Memory B cell (primary cell): ENCODE results near the gene PHF14.
A peak's percentile ranks its signal among the peaks of the same experiment; 100 is the strongest.
"Not testable (repeated sequence)": the region's sequence is repeated elsewhere in the genome, so short reads cannot be mapped to it uniquely, and the experiment has no call there.

Experiments
- ATAC-seq: fragments of 150-1000 bp; cut with Tn5 transposase; 2 replicates; pipeline ENCODE4 v1.10.0; 2021; ENCODE audit warnings: low read depth, mild to moderate bottlenecking, moderate library complexity
- DNase-seq, 2 donors: peaks; one replicate each; pipeline ENCODE4 v3.0.0; 2022; ENCODE audit warnings: low spot score in 2 of 2
- H3K27ac Mint-ChIP-seq: one replicate; pipeline ENCODE4 v1.8.0; 2022; ENCODE audit warnings: mild to moderate bottlenecking, moderate library complexity, mixed read lengths
- H3K27me3 Mint-ChIP-seq: one replicate; pipeline ENCODE4 v1.8.0; 2022; ENCODE audit warnings: mixed read lengths
- H3K36me3 Mint-ChIP-seq: one replicate; pipeline ENCODE4 v1.8.0; 2022; ENCODE audit warnings: mild to moderate bottlenecking, mixed read lengths
- H3K4me1 Mint-ChIP-seq: one replicate; pipeline ENCODE4 v1.8.0; 2022; ENCODE audit warnings: mixed read lengths
- H3K4me3 Mint-ChIP-seq: one replicate; pipeline ENCODE4 v1.8.0; 2022; ENCODE audit warnings: mild to moderate bottlenecking, moderate library complexity, mixed read lengths
- H3K9me3 Mint-ChIP-seq: one replicate; pipeline ENCODE4 v1.8.0; 2022; ENCODE audit warnings: mixed read lengths

The PHF14 gene, protein sequence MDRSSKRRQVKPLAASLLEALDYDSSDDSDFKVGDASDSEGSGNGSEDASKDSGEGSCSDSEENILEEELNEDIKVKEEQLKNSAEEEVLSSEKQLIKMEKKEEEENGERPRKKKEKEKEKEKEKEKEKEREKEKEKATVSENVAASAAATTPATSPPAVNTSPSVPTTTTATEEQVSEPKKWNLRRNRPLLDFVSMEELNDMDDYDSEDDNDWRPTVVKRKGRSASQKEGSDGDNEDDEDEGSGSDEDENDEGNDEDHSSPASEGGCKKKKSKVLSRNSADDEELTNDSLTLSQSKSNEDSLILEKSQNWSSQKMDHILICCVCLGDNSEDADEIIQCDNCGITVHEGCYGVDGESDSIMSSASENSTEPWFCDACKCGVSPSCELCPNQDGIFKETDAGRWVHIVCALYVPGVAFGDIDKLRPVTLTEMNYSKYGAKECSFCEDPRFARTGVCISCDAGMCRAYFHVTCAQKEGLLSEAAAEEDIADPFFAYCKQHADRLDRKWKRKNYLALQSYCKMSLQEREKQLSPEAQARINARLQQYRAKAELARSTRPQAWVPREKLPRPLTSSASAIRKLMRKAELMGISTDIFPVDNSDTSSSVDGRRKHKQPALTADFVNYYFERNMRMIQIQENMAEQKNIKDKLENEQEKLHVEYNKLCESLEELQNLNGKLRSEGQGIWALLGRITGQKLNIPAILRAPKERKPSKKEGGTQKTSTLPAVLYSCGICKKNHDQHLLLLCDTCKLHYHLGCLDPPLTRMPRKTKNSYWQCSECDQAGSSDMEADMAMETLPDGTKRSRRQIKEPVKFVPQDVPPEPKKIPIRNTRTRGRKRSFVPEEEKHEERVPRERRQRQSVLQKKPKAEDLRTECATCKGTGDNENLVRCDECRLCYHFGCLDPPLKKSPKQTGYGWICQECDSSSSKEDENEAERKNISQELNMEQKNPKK

GRCh38 chr7:10973061-10973941, at the start of gene PHF14:
TSS of gene PHF14 (plus strand) at chr7:10973872. CDS start at chr7:10974324, 452 bp downstream.
- Mint-ChIP-seq H3K4me1 (peaks cover 19% of the 10 kb centered on the region), H3K27me3 (peaks cover 1% of the 10 kb centered on the region), H3K9me3 (no peaks in the 10 kb centered on the region), H3K27ac (peak within 1 kb of the TSS; percentile 92), H3K4me3 (peak within 1 kb of the TSS; percentile 92), H3K36me3 (peaks cover 9% of the 10 kb centered on the region)
- peak; percentile 74 to 90 for DNase-seq
- peak; percentile 88 for ATAC-seq

GRCh38 chr7:10924370-10924769, 49.3 kb upstream of the PHF14 start:
- Mint-ChIP-seq H3K27ac (no peak overlapping the region), H3K27me3 (no peaks in the 10 kb centered on the region), H3K36me3 (no peaks in the 10 kb centered on the region), H3K4me3 (no peak overlapping the region), H3K4me1 (no peaks in the 10 kb centered on the region), H3K9me3 (no peaks in the 10 kb centered on the region)
- ATAC-seq (no peak), DNase-seq (no peak)

DNA sequence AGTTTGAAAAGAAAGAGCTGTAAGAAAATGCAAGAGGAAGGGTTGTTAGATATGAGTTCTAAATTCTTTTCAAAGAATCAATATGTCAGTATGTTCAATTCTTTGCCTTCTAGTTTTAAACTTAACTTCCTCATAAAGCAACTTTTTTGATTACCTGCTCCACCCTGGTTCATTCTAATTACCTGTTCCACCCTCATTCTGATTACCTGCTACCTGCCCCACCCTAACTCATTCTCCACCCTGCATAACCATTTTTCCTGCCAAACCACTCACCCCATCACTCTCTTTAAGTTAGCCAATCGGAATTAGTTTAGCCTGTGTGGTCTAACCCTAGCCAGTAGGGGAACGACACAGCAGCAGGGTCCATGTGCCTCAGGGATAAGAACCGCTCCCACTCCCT, 45.5 kb upstream of the PHF14 start:
- not testable (repeated sequence) for H3K27me3 Mint-ChIP-seq, ATAC-seq, DNase-seq, H3K36me3 Mint-ChIP-seq, H3K9me3 Mint-ChIP-seq, H3K27ac Mint-ChIP-seq, H3K4me1 Mint-ChIP-seq, H3K4me3 Mint-ChIP-seq

GRCh38 chr7:10930551-10930950, 43.1 kb upstream of the PHF14 start:
- Mint-ChIP-seq H3K9me3 (no peaks in the 10 kb centered on the region), H3K4me1 (peaks cover 2% of the 10 kb centered on the region), H3K27me3 (no peaks in the 10 kb centered on the region), H3K36me3 (peaks cover 1% of the 10 kb centered on the region), H3K4me3 (no peak overlapping the region), H3K27ac (no peak overlapping the region)
- ATAC-seq (no peak), DNase-seq (no peak)

GRCh38 chr7:10931161-10931560, 42.5 kb upstream of the PHF14 start:
- ATAC-seq = no peak
- Mint-ChIP-seq H3K9me3 (no peaks in the 10 kb centered on the region), H3K4me1 (peaks cover 2% of the 10 kb centered on the region), H3K27me3 (no peaks in the 10 kb centered on the region), H3K27ac (no peak overlapping the region), H3K36me3 (peaks cover 3% of the 10 kb centered on the region), H3K4me3 (no peak overlapping the region)
- DNase-seq = no peak

DNA sequence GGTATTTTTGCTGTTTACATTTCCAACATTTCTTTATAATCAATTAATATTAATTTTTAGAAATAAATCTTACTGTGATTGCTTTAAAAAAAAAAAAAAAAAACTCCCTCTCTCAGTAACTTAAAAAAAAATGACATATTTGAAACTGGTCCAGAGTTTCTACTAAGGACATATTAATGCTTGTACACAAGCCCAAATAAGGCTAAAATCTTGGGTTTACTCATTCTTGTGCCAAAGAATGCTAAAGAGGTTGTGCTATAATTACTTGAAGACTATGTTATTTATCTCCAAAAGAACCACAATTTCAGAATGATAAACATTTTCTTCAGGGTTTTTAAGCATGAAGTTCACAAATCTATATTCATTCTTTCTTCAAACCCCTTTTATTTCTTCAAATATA, 39.4 kb upstream of the PHF14 start:
- Mint-ChIP-seq H3K27me3 (no peaks in the 10 kb centered on the region), H3K9me3 (no peaks in the 10 kb centered on the region), H3K36me3 (peaks cover 9% of the 10 kb centered on the region), H3K27ac (no peak overlapping the region), H3K4me3 (no peak overlapping the region), H3K4me1 (peaks cover 5% of the 10 kb centered on the region)
- ATAC-seq (no peak), DNase-seq (no peak)

DNA sequence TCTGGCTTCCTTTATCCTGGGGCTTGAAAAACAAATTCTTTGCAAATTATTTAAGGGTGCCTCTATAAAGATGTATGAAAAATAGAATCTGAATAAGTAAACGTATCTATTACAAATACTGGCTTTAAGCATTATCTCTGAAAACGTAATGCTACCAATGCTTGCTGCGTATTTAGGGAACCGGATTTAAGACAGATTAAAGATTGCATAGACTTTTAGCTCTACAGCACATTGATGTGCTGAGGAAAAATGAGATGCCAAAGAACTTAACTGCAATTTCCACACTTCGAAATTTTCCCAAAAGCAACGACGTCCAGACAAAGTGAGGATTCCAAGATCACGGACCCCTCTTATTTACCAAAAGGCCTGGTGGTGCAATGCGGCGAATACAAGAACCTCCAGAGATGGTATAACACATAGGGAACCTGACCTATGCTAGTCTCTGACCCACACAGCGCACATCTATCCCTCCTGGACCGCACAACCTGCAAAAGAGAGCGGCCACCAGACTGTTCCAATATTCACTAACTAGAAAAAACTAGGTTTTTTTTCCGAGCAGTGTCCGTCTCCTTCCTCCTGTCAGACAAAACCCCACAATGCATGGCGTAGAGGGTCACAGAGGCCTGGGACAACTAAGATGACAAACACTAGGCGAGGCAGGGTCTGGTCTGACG, 34.3 kb upstream of the PHF14 start:
- no peak overlapping the region for H3K27ac Mint-ChIP-seq
- H3K27me3 Mint-ChIP-seq = no peaks in the 10 kb centered on the region
- ATAC-seq (no peak), DNase-seq (peak in 1 of 2 donors; percentile 10)
- peaks cover 5% of the 10 kb centered on the region for H3K4me1 Mint-ChIP-seq
- peaks cover 8% of the 10 kb centered on the region for H3K36me3 Mint-ChIP-seq
- H3K4me3 Mint-ChIP-seq = no peak overlapping the region
- no peaks in the 10 kb centered on the region for H3K9me3 Mint-ChIP-seq

GRCh38 chr7:10939911-10940703, 33.6 kb upstream of the PHF14 start:
- H3K27ac Mint-ChIP-seq = no peak overlapping the region
- H3K27me3 Mint-ChIP-seq = no peaks in the 10 kb centered on the region
- no peak overlapping the region for H3K4me3 Mint-ChIP-seq
- H3K9me3 Mint-ChIP-seq = no peaks in the 10 kb centered on the region
- peak; percentile 88 for DNase-seq
- peak; percentile 82 for ATAC-seq
- H3K4me1 Mint-ChIP-seq = peaks cover 5% of the 10 kb centered on the region
- peaks cover 8% of the 10 kb centered on the region for H3K36me3 Mint-ChIP-seq

DNA sequence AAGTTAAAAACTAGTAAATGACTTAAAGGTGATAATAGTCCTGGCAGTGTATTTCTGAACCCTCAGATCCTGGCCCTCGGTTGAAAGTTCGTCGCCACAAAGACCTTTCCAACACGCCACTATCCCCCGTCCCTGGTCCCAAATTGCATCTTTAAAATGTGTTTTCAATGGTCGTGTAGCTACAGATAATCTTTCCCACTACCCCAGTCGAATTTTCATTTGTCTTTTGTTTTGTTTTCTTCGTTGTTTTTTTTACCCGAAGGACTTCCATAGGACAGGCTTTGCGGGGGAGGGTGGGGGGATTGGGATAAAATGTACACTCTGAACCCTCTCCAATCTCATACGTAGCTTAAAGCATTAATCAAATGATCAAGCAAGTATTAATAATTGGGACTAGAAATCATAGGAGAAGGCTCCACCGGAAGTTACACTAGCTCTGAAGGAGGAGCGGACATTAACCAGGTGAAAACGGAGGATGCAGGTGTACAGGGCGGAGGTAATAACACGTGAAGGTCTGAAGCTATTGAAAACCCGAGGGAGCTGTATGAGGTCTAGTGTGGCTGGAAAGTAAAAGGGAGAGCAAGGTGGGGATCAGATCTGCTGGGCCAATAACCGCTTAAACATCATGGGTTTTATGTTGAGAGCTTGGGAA, 32.8 kb upstream of the PHF14 start:
- no peak overlapping the region for H3K27ac Mint-ChIP-seq
- ATAC-seq (peak; percentile 10), DNase-seq (peak; percentile 13 to 16)
- H3K9me3 Mint-ChIP-seq = no peaks in the 10 kb centered on the region
- peaks cover 8% of the 10 kb centered on the region for H3K36me3 Mint-ChIP-seq
- peaks cover 7% of the 10 kb centered on the region for H3K4me1 Mint-ChIP-seq
- H3K27me3 Mint-ChIP-seq = no peaks in the 10 kb centered on the region
- no peak overlapping the region for H3K4me3 Mint-ChIP-seq

DNA sequence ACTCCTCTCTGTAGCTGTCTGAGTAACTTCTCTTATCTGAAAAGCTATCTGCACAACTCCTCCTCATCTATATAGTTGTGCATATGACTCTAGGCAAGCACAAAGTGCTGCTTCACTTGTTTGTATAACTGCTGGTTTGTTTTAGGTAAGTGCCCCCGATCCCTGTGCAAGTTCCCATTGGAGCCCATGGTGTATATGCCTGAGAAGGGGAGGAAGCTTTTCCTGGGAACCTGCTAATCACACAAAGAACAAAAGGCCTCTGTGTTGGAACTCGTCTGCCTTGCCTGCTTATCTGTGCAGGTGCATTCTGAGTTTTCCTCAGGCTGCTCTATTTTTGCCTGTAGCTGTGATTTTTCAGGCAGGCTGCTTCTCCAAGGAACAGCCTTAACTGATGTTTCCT, 23.2 kb upstream of the PHF14 start:
- Mint-ChIP-seq H3K27ac (no peak overlapping the region), H3K4me3 (no peak overlapping the region), H3K4me1 (peaks cover 6% of the 10 kb centered on the region), H3K27me3 (no peaks in the 10 kb centered on the region), H3K9me3 (peaks cover 3% of the 10 kb centered on the region), H3K36me3 (peaks cover 2% of the 10 kb centered on the region)
- ATAC-seq (no peak), DNase-seq (no peak)

GRCh38 chr7:10950974-10951578, 22.6 kb upstream of the PHF14 start:
- H3K36me3 Mint-ChIP-seq, H3K27ac Mint-ChIP-seq, H3K4me1 Mint-ChIP-seq, H3K4me3 Mint-ChIP-seq, H3K27me3 Mint-ChIP-seq, ATAC-seq, DNase-seq, H3K9me3 Mint-ChIP-seq: not testable (repeated sequence)

- H3K27ac Mint-ChIP-seq = no peak overlapping the region
- peaks cover 2% of the 10 kb centered on the region for H3K27me3 Mint-ChIP-seq
- H3K9me3 Mint-ChIP-seq = peaks cover 3% of the 10 kb centered on the region
- DNase-seq (no peak), ATAC-seq (no peak)
- peaks cover 2% of the 10 kb centered on the region for H3K36me3 Mint-ChIP-seq
- peaks cover 3% of the 10 kb centered on the region for H3K4me1 Mint-ChIP-seq
- H3K4me3 Mint-ChIP-seq = no peak overlapping the region
These were observed 21.1 kb upstream of the PHF14 start for GRCh38 chr7:10952588-10952987.
